Right atrium auricular region (tissue), 2 donors: ENCODE data around the gene FSD1L. TPM values are rescaled to one million over a fixed set of nuclear protein-coding genes. Genes with fewer than 3 reads are reported as not detected.

Experiments used
- DNase-seq: peaks from one replicate; pipeline ENCODE4 v3.0.0-alpha.2; 2019; ENCODE audit warnings: low spot score
- H3K27ac ChIP-seq, 2 donors: fragments of 200-600 bp; sonication (generic); 1 replicate in 1 of 2; 2 replicates in 1 of 2; pipeline ENCODE4 v1.5.1; 2016 to 2019
- H3K27me3 ChIP-seq, 2 donors: fragments of 200-600 bp; sonication (generic); one replicate each; pipeline versions ENCODE4 v1.5.1 to v1.6.0; 2017 to 2019
- H3K36me3 ChIP-seq: fragments of 200-600 bp; sonication (generic); one replicate; pipeline ENCODE4 v1.5.1; 2016
- H3K4me1 ChIP-seq, 2 donors: fragments of 200-600 bp; sonication (generic); one replicate each; pipeline versions ENCODE4 v1.5.1 to v1.6.0; 2017 to 2019
- H3K4me3 ChIP-seq, 2 donors: fragments of 200-600 bp; sonication (generic); 1 replicate in 1 of 2; 2 replicates in 1 of 2; pipeline ENCODE4 v1.5.1; 2017 to 2019; ENCODE audit warnings: mild to moderate bottlenecking in 1 of 2, moderate library complexity in 1 of 2
- H3K9me3 ChIP-seq, 2 donors: fragments of 200-600 bp; sonication (generic); one replicate each; pipeline ENCODE4 v1.5.1; 2019
- total RNA-seq, 2 donors: library from RNA; depleted of rRNA; stranded (reverse); fragments of >200 nt; gene quantifications; one replicate each; pipeline ENCODE4 v1.1.0, GENCODE V29; 2016
- TF ChIP-seq, protein P1 (sequence below), 2 donors: fragments of 200-600 bp; sonication (generic); IDR thresholded peaks; one replicate each; pipeline ENCODE4 v1.5.1; 2019; ENCODE audit warnings: antibody characterized with exemption in 2 of 2

Gene FSD1L
- total RNA-seq: 1 to 10 TPM; 1.6 to 1.7 TPM

GRCh38 chr9:105447814-105448812 lies at the start of gene FSD1L:
Gene FSD1L (plus strand): TSS chr9:105448034. CDS start chr9:105448221, 187 bp downstream.
- DNase-seq: peak; percentile 88
- no peaks in the 10 kb centered on the region for H3K9me3 ChIP-seq
- no peaks in the 10 kb centered on the region for H3K27me3 ChIP-seq
- H3K27ac ChIP-seq: peak within 1 kb of the TSS; percentile 74 to 79
- no peaks in the 10 kb centered on the region for H3K36me3 ChIP-seq
- H3K4me3 ChIP-seq: peak within 1 kb of the TSS; percentile 68 to 89
- H3K4me1 ChIP-seq: peaks cover 0 to 5% of the 10 kb centered on the region in 2 donors
- TF ChIP-seq, protein P1, sequence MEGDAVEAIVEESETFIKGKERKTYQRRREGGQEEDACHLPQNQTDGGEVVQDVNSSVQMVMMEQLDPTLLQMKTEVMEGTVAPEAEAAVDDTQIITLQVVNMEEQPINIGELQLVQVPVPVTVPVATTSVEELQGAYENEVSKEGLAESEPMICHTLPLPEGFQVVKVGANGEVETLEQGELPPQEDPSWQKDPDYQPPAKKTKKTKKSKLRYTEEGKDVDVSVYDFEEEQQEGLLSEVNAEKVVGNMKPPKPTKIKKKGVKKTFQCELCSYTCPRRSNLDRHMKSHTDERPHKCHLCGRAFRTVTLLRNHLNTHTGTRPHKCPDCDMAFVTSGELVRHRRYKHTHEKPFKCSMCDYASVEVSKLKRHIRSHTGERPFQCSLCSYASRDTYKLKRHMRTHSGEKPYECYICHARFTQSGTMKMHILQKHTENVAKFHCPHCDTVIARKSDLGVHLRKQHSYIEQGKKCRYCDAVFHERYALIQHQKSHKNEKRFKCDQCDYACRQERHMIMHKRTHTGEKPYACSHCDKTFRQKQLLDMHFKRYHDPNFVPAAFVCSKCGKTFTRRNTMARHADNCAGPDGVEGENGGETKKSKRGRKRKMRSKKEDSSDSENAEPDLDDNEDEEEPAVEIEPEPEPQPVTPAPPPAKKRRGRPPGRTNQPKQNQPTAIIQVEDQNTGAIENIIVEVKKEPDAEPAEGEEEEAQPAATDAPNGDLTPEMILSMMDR (IDR thresholded peaks at IDR 0.05): peak in 1 of 2 donors; percentile 58

DNA sequence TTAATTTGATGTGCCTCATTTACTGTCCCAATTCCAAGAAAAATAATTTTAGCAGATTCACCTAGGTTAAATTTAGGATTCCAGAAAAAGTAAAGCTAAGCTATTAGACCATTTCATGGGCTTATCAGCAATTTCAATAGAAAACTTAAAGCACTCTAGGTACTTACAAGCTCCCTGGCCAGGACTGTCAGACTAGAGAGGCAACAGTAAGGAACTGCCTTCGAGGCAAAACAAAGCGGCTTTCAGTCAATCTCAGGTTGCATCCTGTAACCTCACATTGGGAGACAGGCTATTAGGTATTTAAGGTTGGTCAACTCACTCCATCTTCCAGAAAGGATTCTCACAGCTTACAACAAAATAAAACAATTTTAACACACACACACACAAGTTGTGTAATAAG lies 48.7 kb upstream of the FSD1L start:
- Histone ChIP-seq H3K4me3 (no peak overlapping the region), H3K36me3 (no peaks in the 10 kb centered on the region), H3K27me3 (no peaks in the 10 kb centered on the region), H3K4me1 (no peaks in the 10 kb centered on the region), H3K9me3 (no peaks in the 10 kb centered on the region), H3K27ac (no peak overlapping the region)
- TF ChIP-seq, protein P1 (IDR thresholded peaks at IDR 0.05): no peak
- DNase-seq: no peak

DNA sequence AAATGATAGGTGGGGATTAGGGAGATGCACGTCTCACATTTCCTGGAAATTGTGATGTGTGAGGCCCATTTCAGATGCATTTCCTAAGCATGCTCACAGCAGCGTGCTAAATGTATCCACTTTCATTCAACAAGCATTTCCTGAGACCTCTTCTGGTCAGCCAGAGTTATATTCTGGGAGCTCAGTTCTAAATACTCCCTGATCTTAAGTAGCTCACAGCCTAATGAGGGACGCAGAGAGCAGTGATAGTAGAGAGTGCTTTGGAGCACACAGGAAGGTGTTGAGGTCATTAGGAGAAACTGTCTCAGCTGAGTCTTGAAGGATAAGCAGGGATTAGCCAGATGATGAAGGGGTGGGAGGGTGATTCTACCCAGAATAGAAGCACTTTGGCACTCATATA lies 46.2 kb upstream of the FSD1L start:
- TF ChIP-seq, protein P1 (IDR thresholded peaks at IDR 0.05): peak in 1 of 2 donors; percentile 15
- H3K9me3 ChIP-seq: no peaks in the 10 kb centered on the region
- no peaks in the 10 kb centered on the region for H3K36me3 ChIP-seq
- no peaks in the 10 kb centered on the region for H3K4me1 ChIP-seq
- H3K27me3 ChIP-seq: no peaks in the 10 kb centered on the region
- H3K4me3 ChIP-seq: no peak overlapping the region
- DNase-seq: no peak
- H3K27ac ChIP-seq: no peak overlapping the region

DNA sequence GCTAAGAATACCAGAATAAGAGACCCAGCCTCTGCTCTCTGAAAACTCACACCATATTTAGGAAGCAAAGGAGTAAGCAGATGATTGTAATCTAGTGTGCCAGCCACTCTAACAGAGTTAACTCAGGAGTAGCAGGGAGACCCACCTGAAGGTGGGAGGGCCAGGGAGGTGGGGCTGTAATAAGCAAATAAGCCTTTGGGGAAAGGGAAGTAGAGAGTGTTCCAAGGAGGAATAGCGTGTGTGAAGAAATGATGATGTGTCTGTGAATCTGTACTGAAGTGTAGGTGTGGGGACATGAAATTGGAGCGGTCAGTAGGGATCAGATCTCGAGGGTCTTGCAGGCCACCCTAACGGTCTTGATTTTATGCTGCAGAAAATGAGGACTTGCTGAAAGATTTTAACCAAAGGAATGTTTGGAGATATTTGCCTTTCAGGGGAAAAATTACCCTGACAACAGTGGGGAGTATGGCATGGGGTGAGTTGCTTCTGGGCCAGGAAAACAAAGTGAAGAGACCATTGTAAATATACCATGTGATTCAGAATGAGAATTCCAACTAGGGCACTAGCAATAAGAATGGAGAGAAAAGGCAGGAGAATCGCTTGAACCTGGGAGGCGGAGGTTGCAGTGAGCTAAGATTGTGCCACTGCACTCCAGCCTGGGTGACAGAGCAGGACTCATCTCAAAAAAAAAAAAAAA lies 44.1 kb upstream of the FSD1L start:
- no peak overlapping the region for H3K27ac ChIP-seq
- no peaks in the 10 kb centered on the region for H3K9me3 ChIP-seq
- no peaks in the 10 kb centered on the region for H3K36me3 ChIP-seq
- TF ChIP-seq, protein P1 (IDR thresholded peaks at IDR 0.05): no peak
- H3K4me3 ChIP-seq: no peak overlapping the region
- no peak for DNase-seq
- H3K27me3 ChIP-seq: no peaks in the 10 kb centered on the region
- no peaks in the 10 kb centered on the region for H3K4me1 ChIP-seq

DNA sequence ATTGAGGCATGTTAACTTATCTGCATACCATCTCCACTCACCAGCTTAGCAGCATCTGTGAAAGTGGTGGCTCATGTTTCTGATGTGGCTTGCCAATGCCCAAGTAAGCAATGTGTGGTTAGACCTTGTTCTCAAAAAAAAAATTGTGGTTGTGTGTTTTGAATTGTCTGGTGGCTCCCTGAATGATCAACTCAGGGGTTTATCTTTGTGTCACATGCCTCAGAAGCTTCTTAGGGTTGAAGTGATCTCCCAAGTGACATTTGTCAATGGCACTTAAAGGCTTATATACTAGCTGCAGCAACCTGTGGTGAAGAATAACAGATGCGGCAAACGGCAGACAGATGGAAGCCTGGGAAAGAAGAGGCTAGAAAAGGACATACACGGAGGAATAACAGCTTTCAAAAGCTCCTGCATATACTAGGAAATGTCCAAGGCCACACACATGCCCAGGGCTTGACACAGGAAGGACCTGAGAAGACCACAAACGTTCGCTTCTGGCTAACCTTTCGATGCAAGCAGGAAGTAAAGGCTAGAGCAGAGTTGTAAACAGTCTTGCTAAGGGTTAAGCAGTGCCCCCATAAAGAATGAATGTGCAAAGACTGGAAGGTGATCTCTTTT lies 42.2 kb upstream of the FSD1L start:
- H3K4me3 ChIP-seq: no peak overlapping the region
- H3K36me3 ChIP-seq: no peaks in the 10 kb centered on the region
- peaks cover 0 to 15% of the 10 kb centered on the region in 2 donors for H3K9me3 ChIP-seq
- DNase-seq: no peak
- no peaks in the 10 kb centered on the region for H3K27me3 ChIP-seq
- no peak overlapping the region for H3K27ac ChIP-seq
- H3K4me1 ChIP-seq: no peaks in the 10 kb centered on the region
- TF ChIP-seq, protein P1 (IDR thresholded peaks at IDR 0.05): no peak
